Activated CD4-positive, alpha-beta T cell treated with anti-CD3 and anti-CD28 coated beads, Interleukin-2, amount 10 ng/mL, durations not matched to agents 7 days and 5 days (primary cell): ENCODE data around the gene NRDC. TPM values are rescaled to one million over a fixed set of nuclear protein-coding genes. Genes with fewer than 3 reads are reported as not detected.

Experiments used
- CTCF ChIA-PET: fragments of 350-600 bp; sonication (Branson Sonifier 250); formaldehyde crosslinking; loops from one replicate; lab custom pipeline; 2021; ENCODE audit warnings: antibody characterized with exemption; lab: Charles Lee
- POLR2A ChIA-PET: fragments of 350-600 bp; sonication (Branson Sonifier 250); formaldehyde crosslinking; loops from one replicate; lab custom pipeline; 2021; ENCODE audit warnings: antibody characterized with exemption; lab: Charles Lee
- DNase-seq: peaks from one replicate; pipeline ENCODE4 v3.0.0-alpha.2; 2020
- H3K27ac Mint-ChIP-seq: one replicate; pipeline ENCODE4 v1.8.0; 2021; ENCODE audit warnings: mild to moderate bottlenecking, moderate library complexity, mixed read lengths
- H3K27me3 Mint-ChIP-seq: one replicate; pipeline ENCODE4 v1.8.0; 2021; ENCODE audit warnings: mixed read lengths
- H3K36me3 Mint-ChIP-seq: one replicate; pipeline ENCODE4 v1.8.0; 2021; ENCODE audit warnings: low read depth, mixed read lengths
- H3K4me1 Mint-ChIP-seq: one replicate; pipeline ENCODE4 v1.8.0; 2021; ENCODE audit warnings: mixed read lengths
- H3K4me3 Mint-ChIP-seq: one replicate; pipeline ENCODE4 v1.8.0; 2021; ENCODE audit warnings: mild to moderate bottlenecking, moderate library complexity, mixed read lengths
- H3K9me3 Mint-ChIP-seq: one replicate; pipeline ENCODE4 v1.8.0; 2021; ENCODE audit warnings: mixed read lengths
- microRNA-seq: library from miRNA; unstranded; fragments of <30 nt; microRNA quantifications from one replicate; pipeline ENCODE4 v1.2.0, GENCODE V29; 2021; ENCODE audit warnings: borderline microRNAs expressed, borderline replicate concordance
- total RNA-seq, 2 experiments: library from RNA; stranded (reverse); gene quantifications; one replicate each; pipeline ENCODE4 v1.2.3, GENCODE V29; 2021

Gene NRDC
- total RNA-seq, 2 experiments from 2014 or later: 168 to 188 TPM

GRCh38 chr1:51744506-51745303 is 133.8 kb downstream of the NRDC start:
- DNase-seq: no peak
- POLR2A ChIA-PET: no interaction called here
- H3K36me3 Mint-ChIP-seq: peaks cover 15% of the 10 kb centered on the region
- CTCF ChIA-PET: no interaction called here
- no peak overlapping the region for H3K4me3 Mint-ChIP-seq
- peaks cover 10% of the 10 kb centered on the region for H3K4me1 Mint-ChIP-seq
- H3K9me3 Mint-ChIP-seq: no peaks in the 10 kb centered on the region
- no peaks in the 10 kb centered on the region for H3K27me3 Mint-ChIP-seq
- no peak overlapping the region for H3K27ac Mint-ChIP-seq

- H3K4me3 Mint-ChIP-seq: no peak overlapping the region
- DNase-seq: no peak
- POLR2A ChIA-PET: no interaction called here
- H3K9me3 Mint-ChIP-seq: no peaks in the 10 kb centered on the region
- CTCF ChIA-PET: interaction anchor here (0.6 kb wide), 1 partner anchor 36 kb away, joined by 3 read pairs; no protein-coding TSS in a partner anchor
- no peak overlapping the region for H3K27ac Mint-ChIP-seq
- H3K36me3 Mint-ChIP-seq: peaks cover 11% of the 10 kb centered on the region
- peaks cover 16% of the 10 kb centered on the region for H3K4me1 Mint-ChIP-seq
- no peaks in the 10 kb centered on the region for H3K27me3 Mint-ChIP-seq
Measured at GRCh38 chr1:51741121-51741681, 137.3 kb downstream of the NRDC start.

- DNase-seq: no peak
- no peak overlapping the region for H3K27ac Mint-ChIP-seq
- H3K9me3 Mint-ChIP-seq: no peaks in the 10 kb centered on the region
- peaks cover 9% of the 10 kb centered on the region for H3K36me3 Mint-ChIP-seq
- peaks cover 20% of the 10 kb centered on the region for H3K4me1 Mint-ChIP-seq
- no peaks in the 10 kb centered on the region for H3K27me3 Mint-ChIP-seq
- CTCF ChIA-PET: interaction anchor here (0.6 kb wide), 1 partner anchor 144 kb away, joined by 3 read pairs; no protein-coding TSS in a partner anchor
- POLR2A ChIA-PET: no interaction called here
- H3K4me3 Mint-ChIP-seq: no peak overlapping the region
Measured at GRCh38 chr1:51740652-51741051, 137.9 kb downstream of the NRDC start.

Small RNA genes lying within 50 kb of the gene (microRNA-seq; reads per million reads assigned to microRNA genes)
- gene MIR761: not detected

Other genes with a start within 250 kb of the NRDC start
- gene RAB3B, start 112.0 kb upstream of the NRDC start, total RNA-seq: under 1 TPM; 0.02 TPM
- 10 to 100 TPM in 1 of 2 experiments, 1 to 10 TPM in 1; 7.7 to 12.9 TPM for gene KTI12, start 155.1 kb upstream of the NRDC start, total RNA-seq
- gene TXNDC12, start 176.5 kb upstream of the NRDC start, total RNA-seq: 10 to 100 TPM; 48.1 to 49.2 TPM
- 10 to 100 TPM; 32.7 to 37.3 TPM for gene BTF3L4, start 177.6 kb upstream of the NRDC start, total RNA-seq